ENCODE measurements around the gene MRE11.

MRE11 gene

DNA sequence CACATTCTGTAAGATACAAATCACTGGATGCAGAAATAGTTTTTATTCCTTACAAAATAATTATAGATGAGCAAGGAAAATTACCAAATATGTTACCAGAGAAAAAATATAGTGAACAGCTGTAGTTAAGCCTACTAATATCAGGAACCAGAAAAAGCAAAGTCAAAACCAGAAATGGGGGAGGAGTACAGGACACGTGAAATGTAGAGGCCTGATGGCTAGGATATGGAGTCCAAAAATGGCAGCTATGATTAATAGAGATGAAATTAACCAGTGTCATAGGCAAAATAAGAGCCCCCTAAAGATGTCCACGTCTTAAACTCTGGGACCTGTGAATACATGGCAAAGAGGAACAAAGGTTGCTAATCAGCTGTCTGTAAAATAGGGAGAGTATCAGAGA is 34.1 kb downstream of the MRE11 start:
- Mint-ChIP-seq H3K27ac (peak overlapping the region; percentile 45), H3K36me3 (peaks cover 60% of the 10 kb centered on the region), H3K4me3 (no peak overlapping the region), H3K9me3 (no peaks in the 10 kb centered on the region), H3K4me1 (peaks cover 8% of the 10 kb centered on the region)
- ATAC-seq (peak; percentile 79), DNase-seq (ENCODE audit: low spot score in 2 of 2) (no peak)

- peak; percentile 53 for ATAC-seq
- H3K27ac Mint-ChIP-seq: no peak overlapping the region
- peaks cover 58% of the 10 kb centered on the region for H3K36me3 Mint-ChIP-seq
- H3K4me1 Mint-ChIP-seq: peaks cover 8% of the 10 kb centered on the region
- no peaks in the 10 kb centered on the region for H3K9me3 Mint-ChIP-seq
- no peak for DNase-seq (ENCODE audit: low spot score in 2 of 2)
- no peak overlapping the region for H3K4me3 Mint-ChIP-seq
These were observed 36.3 kb downstream of the MRE11 start for GRCh38 chr11:94457118-94458029.

- ATAC-seq (no peak), DNase-seq (ENCODE audit: low spot score in 2 of 2) (no peak)
- H3K4me3 Mint-ChIP-seq: no peak overlapping the region
- H3K4me1 Mint-ChIP-seq: peaks cover 8% of the 10 kb centered on the region
- no peaks in the 10 kb centered on the region for H3K9me3 Mint-ChIP-seq
- peaks cover 50% of the 10 kb centered on the region for H3K36me3 Mint-ChIP-seq
- no peak overlapping the region for H3K27ac Mint-ChIP-seq
These were observed 37.8 kb downstream of the MRE11 start for GRCh38 chr11:94455861-94456260.

DNA sequence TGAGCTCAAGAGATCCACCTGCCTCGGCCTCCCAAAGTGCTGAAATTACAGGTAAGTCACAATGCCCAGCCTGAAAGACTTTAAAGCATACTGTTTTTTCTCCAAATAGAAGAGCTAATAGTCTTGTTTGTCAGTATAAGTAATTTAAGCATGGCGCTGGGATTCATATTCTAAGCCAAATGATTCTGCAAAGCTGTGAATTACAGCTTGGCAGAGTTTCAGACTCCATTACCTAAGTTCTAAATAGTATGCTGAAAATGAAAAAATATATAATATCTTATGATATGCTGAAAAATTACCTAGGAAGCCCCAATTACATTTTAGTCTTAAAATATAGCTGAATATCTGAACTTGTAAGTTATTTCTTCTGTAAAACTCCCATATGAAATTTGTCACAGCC is 39.3 kb downstream of the MRE11 start:
- no peaks in the 10 kb centered on the region for H3K4me1 Mint-ChIP-seq
- no peaks in the 10 kb centered on the region for H3K9me3 Mint-ChIP-seq
- H3K4me3 Mint-ChIP-seq: no peak overlapping the region
- no peak for DNase-seq (ENCODE audit: low spot score in 2 of 2)
- no peak for ATAC-seq
- no peak overlapping the region for H3K27ac Mint-ChIP-seq
- peaks cover 38% of the 10 kb centered on the region for H3K36me3 Mint-ChIP-seq

- H3K4me3 Mint-ChIP-seq: no peak overlapping the region
- no peaks in the 10 kb centered on the region for H3K4me1 Mint-ChIP-seq
- no peak for DNase-seq (ENCODE audit: low spot score in 2 of 2)
- H3K9me3 Mint-ChIP-seq: no peaks in the 10 kb centered on the region
- peaks cover 38% of the 10 kb centered on the region for H3K36me3 Mint-ChIP-seq
- no peak for ATAC-seq
- H3K27ac Mint-ChIP-seq: no peak overlapping the region
These were observed 40.7 kb downstream of the MRE11 start for GRCh38 chr11:94452988-94453387.

DNA sequence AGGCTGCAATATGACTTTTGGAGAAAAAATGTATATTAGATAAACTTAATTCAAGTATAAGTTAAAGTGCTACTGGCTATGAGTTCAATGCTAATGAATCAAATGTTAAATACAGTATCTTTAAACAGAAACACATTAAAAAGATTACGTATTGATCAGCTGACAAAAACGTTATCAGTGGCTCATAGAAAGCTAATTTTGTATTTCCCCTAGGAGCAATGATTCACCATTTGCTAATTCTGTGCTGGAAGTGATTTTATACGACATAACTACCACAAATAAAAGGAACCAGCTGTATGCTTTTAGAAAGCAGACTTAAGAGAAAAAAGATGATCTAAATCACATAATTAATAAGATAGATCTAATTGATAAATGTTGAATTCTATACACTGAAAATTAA is 43.6 kb downstream of the MRE11 start:
- H3K9me3 Mint-ChIP-seq: no peaks in the 10 kb centered on the region
- ATAC-seq (no peak), DNase-seq (ENCODE audit: low spot score in 2 of 2) (no peak)
- no peak overlapping the region for H3K27ac Mint-ChIP-seq
- no peak overlapping the region for H3K4me3 Mint-ChIP-seq
- H3K36me3 Mint-ChIP-seq: peaks cover 54% of the 10 kb centered on the region
- H3K4me1 Mint-ChIP-seq: no peaks in the 10 kb centered on the region

- ATAC-seq: no peak
These were observed 44.2 kb downstream of the MRE11 start for GRCh38 chr11:94449437-94449836.

DNA sequence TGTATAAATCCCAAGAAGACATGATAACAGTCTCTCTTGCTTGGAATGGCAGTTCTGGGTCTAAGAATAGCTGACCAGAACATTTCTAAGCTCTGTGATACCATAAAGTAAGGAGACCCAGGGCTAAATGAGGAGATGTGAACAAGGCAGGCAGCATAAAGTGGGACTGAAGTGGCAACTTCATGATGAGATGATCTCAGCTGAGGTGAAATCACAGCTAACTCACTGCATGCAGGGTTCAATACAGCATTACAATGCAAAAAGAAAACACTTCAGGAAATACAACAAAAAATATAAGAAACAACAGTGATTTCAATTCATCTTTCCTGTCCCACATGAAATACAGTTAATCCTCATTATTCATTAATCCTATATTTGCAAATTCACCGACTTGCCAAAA is 44.6 kb downstream of the MRE11 start:
- peaks cover 52% of the 10 kb centered on the region for H3K36me3 Mint-ChIP-seq
- no peak for ATAC-seq
- no peaks in the 10 kb centered on the region for H3K9me3 Mint-ChIP-seq
- no peak overlapping the region for H3K4me3 Mint-ChIP-seq
- H3K4me1 Mint-ChIP-seq: no peaks in the 10 kb centered on the region
- no peak for DNase-seq (ENCODE audit: low spot score in 2 of 2)
- H3K27ac Mint-ChIP-seq: no peak overlapping the region

More at GRCh38 chr11:94449437-94449836, 44.2 kb downstream of the MRE11 start:
- H3K9me3 Mint-ChIP-seq: no peaks in the 10 kb centered on the region
- H3K4me3 Mint-ChIP-seq: no peak overlapping the region
- DNase-seq (ENCODE audit: low spot score in 2 of 2): no peak
- H3K4me1 Mint-ChIP-seq: no peaks in the 10 kb centered on the region
- peaks cover 52% of the 10 kb centered on the region for H3K36me3 Mint-ChIP-seq
- H3K27ac Mint-ChIP-seq: no peak overlapping the region

- no peak for ATAC-seq
- no peak overlapping the region for H3K4me3 Mint-ChIP-seq
- H3K27ac Mint-ChIP-seq: no peak overlapping the region
- no peak for DNase-seq (ENCODE audit: low spot score in 2 of 2)
- H3K4me1 Mint-ChIP-seq: no peaks in the 10 kb centered on the region
- no peaks in the 10 kb centered on the region for H3K9me3 Mint-ChIP-seq
- H3K36me3 Mint-ChIP-seq: peaks cover 66% of the 10 kb centered on the region
These were observed 46.5 kb downstream of the MRE11 start for GRCh38 chr11:94447149-94447548.

DNA sequence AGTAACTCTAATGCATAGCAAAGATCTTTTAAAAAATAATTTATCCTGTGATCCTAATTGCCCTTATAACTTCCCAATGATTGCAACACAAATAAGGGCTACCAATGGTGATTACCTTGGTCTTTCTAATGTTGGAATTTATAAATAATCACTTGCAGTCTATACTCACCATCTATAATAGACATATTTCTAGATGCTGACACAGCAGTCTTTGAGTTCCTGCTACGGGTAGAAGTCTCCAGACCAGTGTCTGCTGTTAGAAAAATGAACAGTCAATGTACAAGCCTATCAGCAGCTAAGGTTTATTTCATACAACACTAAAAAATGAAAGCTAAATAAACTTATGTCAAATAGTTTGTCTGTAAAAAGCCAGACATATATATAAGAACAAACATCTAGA is 48.0 kb downstream of the MRE11 start:
- Mint-ChIP-seq H3K9me3 (no peaks in the 10 kb centered on the region), H3K4me3 (no peak overlapping the region), H3K36me3 (peaks cover 81% of the 10 kb centered on the region), H3K27ac (no peak overlapping the region), H3K4me1 (no peaks in the 10 kb centered on the region)
- DNase-seq (ENCODE audit: low spot score in 2 of 2): no peak
- ATAC-seq: no peak

- Mint-ChIP-seq H3K4me1 (no peaks in the 10 kb centered on the region), H3K27ac (no peak overlapping the region), H3K4me3 (no peak overlapping the region), H3K36me3 (peaks cover 72% of the 10 kb centered on the region), H3K9me3 (no peaks in the 10 kb centered on the region)
- no peak for ATAC-seq
- no peak for DNase-seq (ENCODE audit: low spot score in 2 of 2)
These were observed 60.6 kb downstream of the MRE11 start for GRCh38 chr11:94433049-94433448.

DNA sequence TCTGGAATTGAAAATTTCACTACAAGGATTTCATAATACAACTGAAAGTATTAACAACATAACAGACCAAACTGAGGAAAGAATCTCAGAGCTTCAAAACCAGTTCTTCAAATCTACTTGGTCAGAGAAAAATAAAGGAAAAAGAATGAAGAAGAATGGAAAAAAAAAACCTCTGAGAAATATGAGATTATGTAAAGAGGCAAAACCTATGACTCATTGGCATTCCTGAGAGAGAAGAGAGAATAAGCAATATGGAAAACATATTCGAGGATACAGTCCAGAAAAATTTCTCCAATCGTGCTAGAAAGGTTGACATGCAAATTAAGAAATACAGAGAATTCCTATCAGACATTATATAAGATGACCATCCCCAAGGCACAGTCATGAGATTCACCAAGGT is 69.0 kb downstream of the MRE11 start:
- ATAC-seq (no peak), DNase-seq (ENCODE audit: low spot score in 2 of 2) (no peak)
- Mint-ChIP-seq H3K27ac (no peak overlapping the region), H3K36me3 (peaks cover 88% of the 10 kb centered on the region), H3K4me3 (no peak overlapping the region), H3K4me1 (no peaks in the 10 kb centered on the region), H3K9me3 (no peaks in the 10 kb centered on the region)

DNA sequence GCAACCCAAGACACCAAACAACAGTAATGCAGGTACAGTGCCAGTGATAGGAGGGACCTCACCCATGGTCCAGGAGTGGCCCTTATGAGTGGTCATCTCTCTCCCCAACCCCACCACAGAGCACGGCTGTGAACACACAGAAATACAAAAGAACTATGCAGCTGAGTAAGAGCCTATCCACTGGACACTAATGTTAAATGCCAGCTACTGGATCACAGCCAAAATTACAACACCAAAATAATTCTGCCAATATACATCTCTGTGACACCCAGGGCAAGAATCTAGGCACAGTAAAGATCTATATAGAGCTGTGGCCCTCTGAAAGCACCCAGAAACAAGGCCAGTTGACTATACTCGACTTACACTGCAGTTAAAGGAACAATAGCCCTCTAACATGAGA is 69.6 kb downstream of the MRE11 start:
- Mint-ChIP-seq H3K9me3 (no peaks in the 10 kb centered on the region), H3K36me3 (peaks cover 89% of the 10 kb centered on the region), H3K27ac (no peak overlapping the region), H3K4me3 (no peak overlapping the region), H3K4me1 (no peaks in the 10 kb centered on the region)
- DNase-seq (ENCODE audit: low spot score in 2 of 2) (no peak), ATAC-seq (no peak)

DNA sequence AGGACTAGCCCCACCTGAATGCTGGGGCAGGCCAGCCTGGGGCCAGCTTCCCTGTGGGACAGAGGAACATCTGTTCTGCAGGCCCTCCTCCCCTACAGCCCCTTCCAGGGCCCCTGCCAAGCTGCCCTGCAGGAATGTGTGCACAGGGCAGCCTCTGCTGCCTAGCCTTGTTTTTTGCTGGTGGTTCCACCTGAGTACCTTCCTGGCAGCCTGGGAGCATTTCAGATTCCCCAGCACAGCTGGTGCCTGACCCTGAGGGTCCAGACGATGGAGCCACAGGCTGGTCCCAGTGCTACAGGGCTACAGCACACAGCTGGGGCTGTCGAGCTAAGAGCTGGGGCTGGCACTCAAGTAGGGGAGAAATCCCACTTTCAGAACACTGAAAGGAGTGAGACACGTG is 70.1 kb downstream of the MRE11 start:
- ATAC-seq (no peak), DNase-seq (ENCODE audit: low spot score in 2 of 2) (no peak)
- Mint-ChIP-seq H3K4me1 (no peaks in the 10 kb centered on the region), H3K36me3 (peaks cover 89% of the 10 kb centered on the region), H3K9me3 (no peaks in the 10 kb centered on the region), H3K4me3 (no peak overlapping the region), H3K27ac (no peak overlapping the region)

GRCh38 chr11:94418123-94418765 is 75.4 kb downstream of the MRE11 start:
- Mint-ChIP-seq H3K36me3 (peaks cover 63% of the 10 kb centered on the region), H3K4me3 (no peak overlapping the region), H3K9me3 (no peaks in the 10 kb centered on the region), H3K27ac (peak overlapping the region; percentile 32), H3K4me1 (no peaks in the 10 kb centered on the region)
- ATAC-seq (no peak), DNase-seq (ENCODE audit: low spot score in 2 of 2) (no peak)

GRCh38 chr11:94417386-94417987 is 76.2 kb downstream of the MRE11 start:
- DNase-seq (ENCODE audit: low spot score in 2 of 2) (no peak), ATAC-seq (no peak)
- no peaks in the 10 kb centered on the region for H3K9me3 Mint-ChIP-seq
- H3K36me3 Mint-ChIP-seq: peaks cover 55% of the 10 kb centered on the region
- no peak overlapping the region for H3K27ac Mint-ChIP-seq
- H3K4me3 Mint-ChIP-seq: no peak overlapping the region
- no peaks in the 10 kb centered on the region for H3K4me1 Mint-ChIP-seq
